HG03354 (cell line): ENCODE data around the gene UBE2U.
"Not testable (repeated sequence)": the region's sequence is repeated elsewhere in the genome, so short reads cannot be mapped to it uniquely, and the experiment has no call there.

ENCODE experiments used
- ATAC-seq: cut with Tn5 transposase; IDR thresholded peaks from one replicate; pipeline ENCODE4 v1.9.1; 2021; ENCODE audit warnings: mild to moderate bottlenecking; ENCODE audit not compliant: unreplicated experiment, poor library complexity, severe bottlenecking

The UBE2U gene

GRCh38 chr1:64186898-64187280, 16.5 kb upstream of the UBE2U start:
- ATAC-seq, result no peak

- no peak for ATAC-seq
Observed at GRCh38 chr1:64187646-64188045, 15.8 kb upstream of the UBE2U start.

- ATAC-seq, result no peak
Observed at GRCh38 chr1:64192290-64192689, 11.1 kb upstream of the UBE2U start.

- ATAC-seq, result no peak
Observed at GRCh38 chr1:64194168-64195080, 9.0 kb upstream of the UBE2U start.

- ATAC-seq, result no peak
Observed at GRCh38 chr1:64195081-64195395, 8.4 kb upstream of the UBE2U start.

- ATAC-seq, result no peak
Observed at GRCh38 chr1:64196074-64196870, 7.2 kb upstream of the UBE2U start.

- ATAC-seq, result no peak
Observed at GRCh38 chr1:64197076-64197475, 6.3 kb upstream of the UBE2U start.

- no peak for ATAC-seq
Observed at GRCh38 chr1:64199154-64199553, 4.3 kb upstream of the UBE2U start.

GRCh38 chr1:64200064-64200463, 3.4 kb upstream of the UBE2U start:
- ATAC-seq, result no peak

- ATAC-seq, result no peak
Observed at GRCh38 chr1:64209221-64209620, 5.8 kb downstream of the UBE2U start.

- no peak for ATAC-seq
Observed at GRCh38 chr1:64212031-64212430, 8.6 kb downstream of the UBE2U start.

GRCh38 chr1:64215576-64215975, 12.2 kb downstream of the UBE2U start:
- ATAC-seq, result no peak

- no peak for ATAC-seq
Observed at GRCh38 chr1:64220241-64220640, 16.8 kb downstream of the UBE2U start.

GRCh38 chr1:64223329-64224151, 20.1 kb downstream of the UBE2U start:
- ATAC-seq, result peak; percentile 80

- ATAC-seq, result not testable (repeated sequence)
Observed at GRCh38 chr1:64224236-64224635, 20.8 kb downstream of the UBE2U start.

- no peak for ATAC-seq
Observed at GRCh38 chr1:64228167-64228957, 24.9 kb downstream of the UBE2U start.

GRCh38 chr1:64229307-64229706, 25.9 kb downstream of the UBE2U start:
- no peak for ATAC-seq

- ATAC-seq, result no peak
Observed at GRCh38 chr1:64231153-64231552, 27.7 kb downstream of the UBE2U start.

GRCh38 chr1:64231654-64232053, 28.2 kb downstream of the UBE2U start:
- ATAC-seq, result no peak
